ENCODE measurements around the gene PITPNC1. TPM values are rescaled to one million over a fixed set of nuclear protein-coding genes. Genes with fewer than 3 reads are reported as not detected.

The PITPNC1 gene
- total and polyA plus RNA-seq, 2 donors (not counting 1 experiment from before 2014, with no cell fraction given), result 4.7 to 26.1 TPM

- H3K4me3 ChIP-seq (ENCODE audit: control extremely low read depth in 1 of 5, extremely low read depth in 1 of 5, insufficient read depth in 1 of 5, low read depth in 2 of 5, low read length in 4 of 5), result no peak overlapping the region
- H3K27me3 ChIP-seq (replicated peaks in 1 of 4; ENCODE audit: control extremely low read depth in 1 of 4, control insufficient read depth in 3 of 4, insufficient read depth in 4 of 4, low read length in 3 of 4), result no peaks in the 10 kb centered on the region
- peaks cover 9% of the 10 kb centered on the region for H3K4me1 Mint-ChIP-seq
- no peak overlapping the region for H3K4me3 Mint-ChIP-seq
- no peaks in the 10 kb centered on the region for H3K36me3 ChIP-seq (replicated peaks in 1 of 2; ENCODE audit: control extremely low read depth in 1 of 2, control insufficient read depth in 1 of 2, extremely low read depth in 1 of 2, insufficient read depth in 2 of 2, low read length in 1 of 2)
- no peak overlapping the region for H3K4me2 ChIP-seq (replicated peaks; ENCODE audit: low read depth, low read length, poor library complexity, severe bottlenecking)
- peaks cover 3% of the 10 kb centered on the region for H3K9me3 Mint-ChIP-seq (ENCODE audit: insufficient read depth)
- H2AFZ ChIP-seq (ENCODE audit: insufficient read depth, low read depth, low read length, poor library complexity, severe bottlenecking), result no peak overlapping the region
- no peak overlapping the region for H3K27ac ChIP-seq (ENCODE audit: low read length in 2 of 2)
- CTCF ChIA-PET, result no interaction called here
- H3K27me3 Mint-ChIP-seq, result no peaks in the 10 kb centered on the region
- WGBS (ENCODE audit: insufficient coverage), result 95% methylated on average over 4 of the region's 9 CpGs
- no peak overlapping the region for H3K27ac Mint-ChIP-seq
- H3K9ac ChIP-seq (ENCODE audit: low read length), result no peak overlapping the region
- intact Hi-C loops (cut with micrococcal nuclease), result no loop called here
- no peaks in the 10 kb centered on the region for H4K20me1 ChIP-seq (ENCODE audit: control insufficient read depth, insufficient read depth, low read length, poor library complexity, severe bottlenecking)
- H3K9me3 ChIP-seq (ENCODE audit: control extremely low read depth in 1 of 3, control insufficient read depth in 2 of 3, insufficient read depth in 1 of 3, low read length in 2 of 3), result peaks cover 0 to 11% (median 0%) of the 10 kb centered on the region in 3 donors
- DNase-seq (no peak), ATAC-seq (ENCODE audit: low read depth) (no peak)
- POLR2A ChIA-PET, result interaction anchor here (0.6 kb wide), 1 partner anchor 13 kb away, joined by 14 read pairs; no protein-coding TSS in a partner anchor
- H3K79me2 ChIP-seq (ENCODE audit: control insufficient read depth, insufficient read depth, low read length), result no peaks in the 10 kb centered on the region
- TF ChIP-seq EZH2 (IDR thresholded peaks at IDR 0.05; ENCODE audit: borderline replicate concordance, insufficient read depth, low read depth, low read length, poor library complexity, severe bottlenecking) (no peak), CTCF (IDR thresholded peaks at IDR 0.05) (no peak)
- H3K4me1 ChIP-seq (ENCODE audit: control insufficient read depth in 2 of 2, insufficient read depth in 2 of 2, low read length in 2 of 2), result no peaks in the 10 kb centered on the region
These were observed 211.2 kb downstream of the PITPNC1 start for GRCh38 chr17:67588326-67588725.

GRCh38 chr17:67594115-67594880, 217.2 kb downstream of the PITPNC1 start:
- Histone ChIP-seq H3K9ac (ENCODE audit: low read length) (no peak overlapping the region), H3K27me3 (replicated peaks in 1 of 4; ENCODE audit: control extremely low read depth in 1 of 4, control insufficient read depth in 3 of 4, insufficient read depth in 4 of 4, low read length in 3 of 4) (no peaks in the 10 kb centered on the region), H3K79me2 (ENCODE audit: control insufficient read depth, insufficient read depth, low read length) (no peaks in the 10 kb centered on the region), H3K36me3 (replicated peaks in 1 of 2; ENCODE audit: control extremely low read depth in 1 of 2, control insufficient read depth in 1 of 2, extremely low read depth in 1 of 2, insufficient read depth in 2 of 2, low read length in 1 of 2) (no peaks in the 10 kb centered on the region), H4K20me1 (ENCODE audit: control insufficient read depth, insufficient read depth, low read length, poor library complexity, severe bottlenecking) (no peaks in the 10 kb centered on the region), H3K9me3 (ENCODE audit: control extremely low read depth in 1 of 3, control insufficient read depth in 2 of 3, insufficient read depth in 1 of 3, low read length in 2 of 3) (no peaks in the 10 kb centered on the region), H3K4me2 (replicated peaks; ENCODE audit: low read depth, low read length, poor library complexity, severe bottlenecking) (no peak overlapping the region), H3K4me3 (ENCODE audit: control extremely low read depth in 1 of 5, extremely low read depth in 1 of 5, insufficient read depth in 1 of 5, low read depth in 2 of 5, low read length in 4 of 5) (no peak overlapping the region), H3K27ac (ENCODE audit: low read length in 2 of 2) (no peak overlapping the region), H2AFZ (ENCODE audit: insufficient read depth, low read depth, low read length, poor library complexity, severe bottlenecking) (no peak overlapping the region), H3K4me1 (ENCODE audit: control insufficient read depth in 2 of 2, insufficient read depth in 2 of 2, low read length in 2 of 2) (no peaks in the 10 kb centered on the region)
- Mint-ChIP-seq H3K9me3 (ENCODE audit: insufficient read depth) (no peaks in the 10 kb centered on the region), H3K27me3 (no peaks in the 10 kb centered on the region), H3K4me3 (no peak overlapping the region), H3K27ac (no peak overlapping the region), H3K4me1 (peaks cover 10% of the 10 kb centered on the region)
- TF ChIP-seq CTCF (IDR thresholded peaks at IDR 0.05) (no peak), EZH2 (IDR thresholded peaks at IDR 0.05; ENCODE audit: borderline replicate concordance, insufficient read depth, low read depth, low read length, poor library complexity, severe bottlenecking) (no peak)
- CTCF ChIA-PET, result no interaction called here
- intact Hi-C loops (cut with micrococcal nuclease), result no loop called here
- 70% methylated on average over 4 of the region's 7 CpGs for WGBS (ENCODE audit: insufficient coverage)
- no peak for DNase-seq
- POLR2A ChIA-PET, result interaction anchor here (0.6 kb wide), 1 partner anchor 37 kb away, joined by 3 read pairs; no protein-coding TSS in a partner anchor
- no peak for ATAC-seq (ENCODE audit: low read depth)
